22Rv1 (cell line): Measurements from ENCODE around the gene TRNAU1AP.

ENCODE experiments used
- CTCF ChIP-seq: fragments of 450-650 bp; IDR thresholded peaks from 2 replicates; pipeline ENCODE4 v1.5.1; 2017; ENCODE audit warnings: mild to moderate bottlenecking
- ZFX ChIP-seq: fragments of 450-650 bp; IDR thresholded peaks from 2 replicates; pipeline ENCODE4 v1.6.1; 2017; ENCODE audit warnings: antibody characterized with exemption, borderline replicate concordance

GRCh38 chr1:28503117-28503516 lies 49.8 kb upstream of the TRNAU1AP start:
- TF ChIP-seq CTCF (no peak), ZFX (no peak)
